Measurements from ENCODE around the gene AP1S1. TPM values are rescaled to one million over a fixed set of nuclear protein-coding genes. Genes with fewer than 3 reads are reported as not detected.

Gene AP1S1
- total RNA-seq, 1 experiment from 2014 or later = 227 TPM

DNA sequence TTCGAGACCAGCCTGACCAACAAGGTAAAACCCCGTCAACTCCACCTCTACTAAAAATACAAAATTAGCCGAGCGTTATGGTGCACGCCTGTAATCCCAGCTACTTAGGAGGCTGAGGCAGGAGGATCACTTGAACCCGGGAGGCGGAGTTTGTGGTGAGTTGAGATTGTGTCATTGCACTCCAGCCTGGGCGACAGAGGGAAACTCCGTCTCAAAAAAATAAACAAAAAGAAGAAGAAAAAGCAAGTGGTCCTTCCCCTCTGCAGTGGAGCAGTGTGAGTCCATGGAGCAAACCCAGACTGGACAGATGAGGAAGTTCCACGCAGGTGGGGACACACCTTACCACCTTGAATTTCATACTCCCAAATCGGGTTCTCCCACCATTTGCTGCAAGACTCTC lies 40.4 kb upstream of the AP1S1 start:
- Histone ChIP-seq H3K4me3 (no peak overlapping the region), H3K79me2 (ENCODE audit: low read depth) (no peaks in the 10 kb centered on the region), H3K27ac (no peak overlapping the region), H3K4me1 (replicated peaks; ENCODE audit: insufficient read depth) (peaks cover 46% of the 10 kb centered on the region), H2AFZ (no peak overlapping the region), H3K27me3 (ENCODE audit: insufficient read depth, low read depth) (no peaks in the 10 kb centered on the region), H3K9me2 (ENCODE audit: insufficient read depth) (no peaks in the 10 kb centered on the region), H4K20me1 (ENCODE audit: insufficient read depth) (no peaks in the 10 kb centered on the region), H3K9me3 (ENCODE audit: insufficient read depth, low read depth) (no peaks in the 10 kb centered on the region), H3K4me2 (peak overlapping the region; percentile 16; the same call in 1 of the 2 replicates), H3F3A (ENCODE audit: insufficient read depth, low read depth) (peaks cover 43% of the 10 kb centered on the region), H3K36me3 (ENCODE audit: low read depth) (no peaks in the 10 kb centered on the region)
- no TSS peak for BruUV-seq (replicated peaks)
- TF ChIP-seq, protein P1, sequence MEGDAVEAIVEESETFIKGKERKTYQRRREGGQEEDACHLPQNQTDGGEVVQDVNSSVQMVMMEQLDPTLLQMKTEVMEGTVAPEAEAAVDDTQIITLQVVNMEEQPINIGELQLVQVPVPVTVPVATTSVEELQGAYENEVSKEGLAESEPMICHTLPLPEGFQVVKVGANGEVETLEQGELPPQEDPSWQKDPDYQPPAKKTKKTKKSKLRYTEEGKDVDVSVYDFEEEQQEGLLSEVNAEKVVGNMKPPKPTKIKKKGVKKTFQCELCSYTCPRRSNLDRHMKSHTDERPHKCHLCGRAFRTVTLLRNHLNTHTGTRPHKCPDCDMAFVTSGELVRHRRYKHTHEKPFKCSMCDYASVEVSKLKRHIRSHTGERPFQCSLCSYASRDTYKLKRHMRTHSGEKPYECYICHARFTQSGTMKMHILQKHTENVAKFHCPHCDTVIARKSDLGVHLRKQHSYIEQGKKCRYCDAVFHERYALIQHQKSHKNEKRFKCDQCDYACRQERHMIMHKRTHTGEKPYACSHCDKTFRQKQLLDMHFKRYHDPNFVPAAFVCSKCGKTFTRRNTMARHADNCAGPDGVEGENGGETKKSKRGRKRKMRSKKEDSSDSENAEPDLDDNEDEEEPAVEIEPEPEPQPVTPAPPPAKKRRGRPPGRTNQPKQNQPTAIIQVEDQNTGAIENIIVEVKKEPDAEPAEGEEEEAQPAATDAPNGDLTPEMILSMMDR (conservative IDR thresholded peaks at IDR 0.05) = no peak
- no peak for TF ChIP-seq EZH2 (IDR thresholded peaks at IDR 0.05; ENCODE audit: low read depth)
- CTCF ChIA-PET = no interaction called here
- intact Hi-C loops (cut with micrococcal nuclease; ENCODE audit: unreplicated experiment) = no loop called here
- POLR2A ChIA-PET (ENCODE audit: unreplicated experiment) = interaction anchor here (0.6 kb wide), 1 partner anchor 13 kb away, joined by 4 read pairs; the partner anchor contains the start of gene SERPINE1
- no peak for DNase-seq

- no TSS peak for BruUV-seq (replicated peaks)
- TF ChIP-seq, protein P1 (conservative IDR thresholded peaks at IDR 0.05) = no peak
- TF ChIP-seq EZH2 (IDR thresholded peaks at IDR 0.05; ENCODE audit: low read depth) = no peak
- Histone ChIP-seq H3K9me3 (ENCODE audit: insufficient read depth, low read depth) (no peaks in the 10 kb centered on the region), H3K27me3 (ENCODE audit: insufficient read depth, low read depth) (no peaks in the 10 kb centered on the region), H4K20me1 (ENCODE audit: insufficient read depth) (no peaks in the 10 kb centered on the region), H3K9me2 (ENCODE audit: insufficient read depth) (no peaks in the 10 kb centered on the region), H2AFZ (no peak overlapping the region), H3K4me1 (replicated peaks; ENCODE audit: insufficient read depth) (peaks cover 46% of the 10 kb centered on the region), H3K4me2 (no peak overlapping the region; the same call in 1 of the 2 replicates), H3F3A (ENCODE audit: insufficient read depth, low read depth) (peaks cover 45% of the 10 kb centered on the region), H3K79me2 (ENCODE audit: low read depth) (no peaks in the 10 kb centered on the region), H3K27ac (no peak overlapping the region), H3K4me3 (no peak overlapping the region), H3K36me3 (ENCODE audit: low read depth) (no peaks in the 10 kb centered on the region)
- ChIA-PET POLR2A (ENCODE audit: unreplicated experiment) (no interaction called here), CTCF (no interaction called here)
- intact Hi-C loops (cut with micrococcal nuclease; ENCODE audit: unreplicated experiment) = no loop called here
- no peak for DNase-seq
Measured at GRCh38 chr7:101114492-101114891, 39.8 kb upstream of the AP1S1 start.

GRCh38 chr7:101115215-101115614 lies 39.1 kb upstream of the AP1S1 start:
- no peak overlapping the region for H3K4me2 ChIP-seq
- intact Hi-C loops (cut with micrococcal nuclease; ENCODE audit: unreplicated experiment) = no loop called here
- no peak for TF ChIP-seq EZH2 (IDR thresholded peaks at IDR 0.05; ENCODE audit: low read depth)
- TF ChIP-seq, protein P1 (conservative IDR thresholded peaks at IDR 0.05) = no peak
- no TSS peak for BruUV-seq (replicated peaks)
- H3K9me2 ChIP-seq (ENCODE audit: insufficient read depth) = no peaks in the 10 kb centered on the region
- POLR2A ChIA-PET (ENCODE audit: unreplicated experiment) = interaction anchor here (0.6 kb wide), 1 partner anchor 24 kb away, joined by 4 read pairs; no protein-coding TSS in a partner anchor
- no peaks in the 10 kb centered on the region for H3K79me2 ChIP-seq (ENCODE audit: low read depth)
- no peak for DNase-seq
- no peak overlapping the region for H3K27ac ChIP-seq
- H4K20me1 ChIP-seq (ENCODE audit: insufficient read depth) = no peaks in the 10 kb centered on the region
- peaks cover 49% of the 10 kb centered on the region for H3K4me1 ChIP-seq (replicated peaks; ENCODE audit: insufficient read depth)
- H3K27me3 ChIP-seq (ENCODE audit: insufficient read depth, low read depth) = no peaks in the 10 kb centered on the region
- peaks cover 46% of the 10 kb centered on the region for H3F3A ChIP-seq (ENCODE audit: insufficient read depth, low read depth)
- H3K4me3 ChIP-seq = no peak overlapping the region
- H3K36me3 ChIP-seq (ENCODE audit: low read depth) = no peaks in the 10 kb centered on the region
- CTCF ChIA-PET = no interaction called here
- H2AFZ ChIP-seq = no peak overlapping the region
- no peaks in the 10 kb centered on the region for H3K9me3 ChIP-seq (ENCODE audit: insufficient read depth, low read depth)
